DOHH2 (cell line): ENCODE data around the gene HECTD1.

Experiments used
- EZH2phosphoT487 ChIP-seq: fragments of 200-600 bp; sonication (generic); IDR thresholded peaks from 2 replicates; pipeline ENCODE4 v1.6.1; 2017; ENCODE audit warnings: borderline replicate concordance, mild to moderate bottlenecking, antibody characterized with exemption, low read length, moderate library complexity, mixed read lengths
- TF ChIP-seq, protein P1 (sequence below): fragments of 200-600 bp; sonication (generic); IDR thresholded peaks from one replicate; pipeline ENCODE4 v1.5.1; 2014; ENCODE audit warnings: antibody characterized with exemption, mild to moderate bottlenecking, low read depth, low read length; ENCODE audit not compliant: poor library complexity, severe bottlenecking

DNA sequence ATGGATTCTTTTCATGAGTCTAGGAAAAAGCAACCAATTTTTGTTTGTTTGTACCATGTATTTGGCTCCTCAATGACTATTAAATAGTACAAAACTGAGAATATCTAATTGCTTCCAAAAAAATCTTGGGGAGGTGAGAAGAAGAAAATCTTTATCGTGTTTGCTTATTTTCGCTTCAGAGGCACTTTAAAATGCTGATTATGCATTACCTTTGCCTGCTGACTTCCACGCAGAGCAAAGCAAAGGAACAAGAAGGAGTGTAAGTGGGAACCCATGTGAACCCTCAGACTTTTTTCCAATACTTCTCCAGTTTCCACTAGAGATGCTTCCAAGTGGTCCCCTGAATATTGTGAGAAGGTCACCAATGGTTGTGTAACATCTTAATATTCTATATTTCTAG lies 138.2 kb downstream of the HECTD1 start:
- TF ChIP-seq, protein P1, sequence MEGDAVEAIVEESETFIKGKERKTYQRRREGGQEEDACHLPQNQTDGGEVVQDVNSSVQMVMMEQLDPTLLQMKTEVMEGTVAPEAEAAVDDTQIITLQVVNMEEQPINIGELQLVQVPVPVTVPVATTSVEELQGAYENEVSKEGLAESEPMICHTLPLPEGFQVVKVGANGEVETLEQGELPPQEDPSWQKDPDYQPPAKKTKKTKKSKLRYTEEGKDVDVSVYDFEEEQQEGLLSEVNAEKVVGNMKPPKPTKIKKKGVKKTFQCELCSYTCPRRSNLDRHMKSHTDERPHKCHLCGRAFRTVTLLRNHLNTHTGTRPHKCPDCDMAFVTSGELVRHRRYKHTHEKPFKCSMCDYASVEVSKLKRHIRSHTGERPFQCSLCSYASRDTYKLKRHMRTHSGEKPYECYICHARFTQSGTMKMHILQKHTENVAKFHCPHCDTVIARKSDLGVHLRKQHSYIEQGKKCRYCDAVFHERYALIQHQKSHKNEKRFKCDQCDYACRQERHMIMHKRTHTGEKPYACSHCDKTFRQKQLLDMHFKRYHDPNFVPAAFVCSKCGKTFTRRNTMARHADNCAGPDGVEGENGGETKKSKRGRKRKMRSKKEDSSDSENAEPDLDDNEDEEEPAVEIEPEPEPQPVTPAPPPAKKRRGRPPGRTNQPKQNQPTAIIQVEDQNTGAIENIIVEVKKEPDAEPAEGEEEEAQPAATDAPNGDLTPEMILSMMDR, result no peak
- no peak for TF ChIP-seq EZH2phosphoT487
